HEK293 (cell line): ENCODE measurements around the gene GNAI1.

Source experiments
- CTCF ChIA-PET: fragments of 350-600 bp; formaldehyde crosslinking; extraction: SDS; loops from one replicate; lab custom pipeline; 2021; ENCODE audit warnings: antibody characterized with exemption; lab: Yijun Ruan, JAX
- POLR2A ChIA-PET: fragments of 300-600 bp; formaldehyde crosslinking; extraction: SDS; loops from one replicate; lab custom pipeline; 2020; ENCODE audit warnings: antibody characterized with exemption, inconsistent platforms; lab: Yijun Ruan, JAX
- H3K27ac ChIP-seq: fragments of 200-500 bp; sonication (Bioruptor generic); 2 replicates; pipeline ENCODE4 v1.5.1; 2014; ENCODE audit warnings: low read depth, low read length, control low read depth, inconsistent platforms; ENCODE audit errors: extremely low read depth
- H3K36me3 ChIP-seq, 2 experiments: fragments of 200-500 bp in 1 of 2; sonication (Bioruptor generic) in 1 of 2; 1 replicate in 1 of 2; 2 replicates in 1 of 2; pipeline ENCODE4 v1.5.1; 2014 to 2017; ENCODE audit warnings: inconsistent platforms in 2 of 2, low read length in 2 of 2; ENCODE audit not compliant: control insufficient read depth in 2 of 2, insufficient read depth in 1 of 2
- H3K4me1 ChIP-seq: fragments of 200-500 bp; sonication (Bioruptor generic); 2 replicates; pipeline ENCODE4 v1.5.1; 2014; ENCODE audit warnings: mild to moderate bottlenecking, low read length, inconsistent platforms; ENCODE audit not compliant: control insufficient read depth, insufficient read depth
- H3K4me3 ChIP-seq: 2 replicates; pipeline ENCODE4 v1.5.1; 2011; ENCODE audit warnings: low read depth, mild to moderate bottlenecking, control low read depth, low read length, moderate library complexity
- H3K9me3 ChIP-seq: fragments of 200-500 bp; sonication (Bioruptor generic); 2 replicates; pipeline ENCODE4 v1.5.1; 2014; ENCODE audit warnings: low read depth, low read length, inconsistent platforms; ENCODE audit not compliant: control insufficient read depth, insufficient read depth
- FEZF1 ChIP-seq: fragments of 450-650 bp; formaldehyde crosslinking; IDR thresholded peaks from 2 replicates; pipeline ENCODE4 v1.5.1; 2016; ENCODE audit warnings: missing biosample characterization, missing genetic modification characterization
- SP7 ChIP-seq: fragments of 450-650 bp; formaldehyde crosslinking; IDR thresholded peaks from 2 replicates; pipeline ENCODE4 v1.5.1; 2016; ENCODE audit warnings: missing biosample characterization, missing genetic modification characterization
- ZNF292 ChIP-seq: fragments of 450-650 bp; formaldehyde crosslinking; IDR thresholded peaks from 2 replicates; pipeline ENCODE4 v1.5.1; 2016; ENCODE audit warnings: low read depth, missing biosample characterization, missing genetic modification characterization, borderline replicate concordance
- ZNF362 ChIP-seq: fragments of 450-650 bp; formaldehyde crosslinking; IDR thresholded peaks from 2 replicates; pipeline ENCODE4 v1.5.1; 2016; ENCODE audit warnings: missing biosample characterization, missing genetic modification characterization
- ZNF433 ChIP-seq: fragments of 450-650 bp; formaldehyde crosslinking; IDR thresholded peaks from 2 replicates; pipeline ENCODE4 v1.5.1; 2016; ENCODE audit warnings: missing biosample characterization, missing genetic modification characterization, low read depth
- ZNF529 ChIP-seq: fragments of 450-650 bp; formaldehyde crosslinking; IDR thresholded peaks from 2 replicates; pipeline ENCODE4 v1.5.1; 2017; ENCODE audit warnings: missing genetic modification characterization, missing biosample characterization; ENCODE audit not compliant: insufficient replicate concordance
- ZNF692 ChIP-seq: fragments of 450-650 bp; formaldehyde crosslinking; IDR thresholded peaks from 2 replicates; pipeline ENCODE4 v1.5.1; 2016; ENCODE audit warnings: missing biosample characterization, missing genetic modification characterization
- TF ChIP-seq, protein P1 (sequence below): fragments of 450-650 bp; formaldehyde crosslinking; IDR thresholded peaks from 2 replicates; pipeline ENCODE4 v1.5.1; 2016; ENCODE audit warnings: missing biosample characterization, missing genetic modification characterization
- TF ChIP-seq, protein P2 (sequence below): fragments of 450-650 bp; formaldehyde crosslinking; IDR thresholded peaks from 2 replicates; pipeline ENCODE4 v1.5.1; 2017; ENCODE audit warnings: missing biosample characterization, missing genetic modification characterization

GNAI1 gene

GRCh38 chr7:80150611-80151273 lies 16.1 kb downstream of the GNAI1 start (continued):
- TF ChIP-seq ZNF692 (tag by site-specific recombination), result no peak
- 0 out of 2 replicates have a peak, but pooled peaks have one; percentile 13 for TF ChIP-seq FEZF1

- H3K4me3 ChIP-seq, result no peak overlapping the region
- ChIA-PET POLR2A (interaction anchor here (1.5 kb wide), 1 partner anchor 16 kb away, joined by 4 read pairs; the partner anchor contains the start of gene GNAI1), CTCF (interaction anchor here (0.7 kb wide), 2 partner anchors 17 to 66 kb away, joined by 3 read pairs; partner anchors contain the start of gene GNAI1)
- no peaks in the 10 kb centered on the region for H3K36me3 ChIP-seq
- peak overlapping the region; percentile 33; the same call in 1 of the 2 replicates for H3K27ac ChIP-seq
- H3K4me1 ChIP-seq, result peaks cover 45% of the 10 kb centered on the region
- H3K9me3 ChIP-seq, result no peaks in the 10 kb centered on the region
- TF ChIP-seq ZNF292 (tag by site-specific recombination), result no peak
- TF ChIP-seq, protein P1, sequence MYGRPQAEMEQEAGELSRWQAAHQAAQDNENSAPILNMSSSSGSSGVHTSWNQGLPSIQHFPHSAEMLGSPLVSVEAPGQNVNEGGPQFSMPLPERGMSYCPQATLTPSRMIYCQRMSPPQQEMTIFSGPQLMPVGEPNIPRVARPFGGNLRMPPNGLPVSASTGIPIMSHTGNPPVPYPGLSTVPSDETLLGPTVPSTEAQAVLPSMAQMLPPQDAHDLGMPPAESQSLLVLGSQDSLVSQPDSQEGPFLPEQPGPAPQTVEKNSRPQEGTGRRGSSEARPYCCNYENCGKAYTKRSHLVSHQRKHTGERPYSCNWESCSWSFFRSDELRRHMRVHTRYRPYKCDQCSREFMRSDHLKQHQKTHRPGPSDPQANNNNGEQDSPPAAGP (tag by site-specific recombination), result no peak
- TF ChIP-seq ZNF529, result no peak
- peak; percentile 63; the same call in 1 of the 2 replicates for TF ChIP-seq ZNF362 (tag by site-specific recombination)
- peak; percentile 85 for TF ChIP-seq SP7
- TF ChIP-seq, protein P2, sequence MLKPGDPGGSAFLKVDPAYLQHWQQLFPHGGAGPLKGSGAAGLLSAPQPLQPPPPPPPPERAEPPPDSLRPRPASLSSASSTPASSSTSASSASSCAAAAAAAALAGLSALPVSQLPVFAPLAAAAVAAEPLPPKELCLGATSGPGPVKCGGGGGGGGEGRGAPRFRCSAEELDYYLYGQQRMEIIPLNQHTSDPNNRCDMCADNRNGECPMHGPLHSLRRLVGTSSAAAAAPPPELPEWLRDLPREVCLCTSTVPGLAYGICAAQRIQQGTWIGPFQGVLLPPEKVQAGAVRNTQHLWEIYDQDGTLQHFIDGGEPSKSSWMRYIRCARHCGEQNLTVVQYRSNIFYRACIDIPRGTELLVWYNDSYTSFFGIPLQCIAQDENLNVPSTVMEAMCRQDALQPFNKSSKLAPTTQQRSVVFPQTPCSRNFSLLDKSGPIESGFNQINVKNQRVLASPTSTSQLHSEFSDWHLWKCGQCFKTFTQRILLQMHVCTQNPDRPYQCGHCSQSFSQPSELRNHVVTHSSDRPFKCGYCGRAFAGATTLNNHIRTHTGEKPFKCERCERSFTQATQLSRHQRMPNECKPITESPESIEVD (tag by site-specific recombination), result peak; percentile 36; the same call in 1 of the 2 replicates
Measured at GRCh38 chr7:80151274-80151665, 16.6 kb downstream of the GNAI1 start.

GRCh38 chr7:80153446-80153845 lies 18.8 kb downstream of the GNAI1 start:
- Histone ChIP-seq H3K4me3 (no peak overlapping the region), H3K4me1 (peaks cover 27% of the 10 kb centered on the region), H3K9me3 (no peaks in the 10 kb centered on the region)
- no peak for TF ChIP-seq ZNF433 (tag by site-specific recombination)
- TF ChIP-seq, protein P2 (tag by site-specific recombination), result 0 out of 2 replicates have a peak, but pooled peaks have one; percentile 22
- TF ChIP-seq, all 188 proteins: peak for 1
- no peak overlapping the region for H3K27ac ChIP-seq
- POLR2A ChIA-PET, result no interaction called here
- CTCF ChIA-PET, result interaction anchor here (0.8 kb wide), 1 partner anchor 10 kb away, joined by 3 read pairs; no protein-coding TSS in a partner anchor
- no peaks in the 10 kb centered on the region for H3K36me3 ChIP-seq
